ENCODE data around the gene ZNF335. TPM values are rescaled to one million over a fixed set of nuclear protein-coding genes. Genes with fewer than 3 reads are reported as not detected.

ZNF335 gene
- total and polyA plus RNA-seq, 2 of the 8 experiments (the other 6 are each of a cell fraction or from before 2014, with no cell fraction given), result 12.4 to 14.6 TPM

DNA sequence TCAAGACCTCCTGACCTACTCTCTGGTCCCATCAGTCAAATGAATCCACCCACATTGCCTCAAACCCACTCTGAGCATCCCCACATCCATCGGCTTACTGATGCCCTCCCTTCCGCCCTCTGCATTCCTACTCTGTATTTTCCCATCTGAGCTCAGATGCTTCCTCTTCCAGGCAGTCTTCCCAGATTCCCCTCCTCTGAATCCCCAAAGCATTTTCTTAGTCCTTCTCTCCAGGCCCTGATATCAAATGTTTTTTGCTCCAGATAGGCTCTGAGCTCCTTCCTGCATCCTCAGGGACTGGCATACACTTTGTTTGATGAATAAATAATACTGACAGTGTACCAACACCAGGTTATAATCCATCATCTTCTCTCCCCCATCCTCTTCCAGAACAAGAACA lies 63.9 kb downstream of the ZNF335 start:
- no peak overlapping the region for H4K91ac ChIP-seq (replicated peaks; ENCODE audit: insufficient read length, low read length)
- no peaks in the 10 kb centered on the region for H3K9me3 ChIP-seq (ENCODE audit: insufficient read depth in 2 of 2, low read depth in 1 of 2, low read length in 1 of 2)
- H2AK5ac ChIP-seq (ENCODE audit: low read depth, low read length), result no peak overlapping the region
- DNase-seq (ENCODE audit: low read depth in 1 of 2, low spot score in 2 of 2) (no peak), FAIRE-seq (no peak)
- H3K9ac ChIP-seq (replicated peaks in 1 of 4; ENCODE audit: extremely low read depth in 1 of 4, low read depth in 3 of 4, low read length in 3 of 4), result no peak overlapping the region
- POLR2A ChIA-PET (ENCODE audit: partially characterized antibody), result interaction anchor here (0.6 to 9.2 kb wide), 10 partner anchors 10 to 68 kb away, joined by 3 to 172 read pairs (median 4); partner anchors contain the start of genes CTSA, NEURL2 and PCIF1
- H3K4me1 ChIP-seq (replicated peaks in 1 of 4; ENCODE audit: control insufficient read depth in 3 of 4, insufficient read depth in 4 of 4, low read length in 3 of 4), result peaks cover 0 to 2% (median 0%) of the 10 kb centered on the region in 4 experiments; a peak in 3 of 7 replicates
- H3K36me3 ChIP-seq (ENCODE audit: control insufficient read depth in 2 of 4, insufficient read depth in 4 of 4, low read length in 3 of 4), result peaks cover 9 to 48% (median 34%) of the 10 kb centered on the region in 4 experiments
- H4K5ac ChIP-seq (ENCODE audit: insufficient read length, low read depth, low read length), result no peak overlapping the region
- peaks cover 2 to 12% of the 10 kb centered on the region in 2 experiments for H4K20me1 ChIP-seq (replicated peaks in 1 of 2; ENCODE audit: control insufficient read depth in 1 of 2, insufficient read depth in 2 of 2, low read length in 2 of 2)
- no peak overlapping the region for H2BK20ac ChIP-seq (ENCODE audit: low read length)
- H3K27me3 ChIP-seq (replicated peaks in 1 of 4; ENCODE audit: control insufficient read depth in 3 of 4, extremely low read depth in 1 of 4, insufficient read depth in 3 of 4, low read length in 3 of 4), result no peaks in the 10 kb centered on the region
- no peak overlapping the region for H4K8ac ChIP-seq (ENCODE audit: extremely low read depth, insufficient read depth, low read length)
- H3K4me3 ChIP-seq (ENCODE audit: extremely low read depth in 1 of 4, insufficient read depth in 2 of 4, low read depth in 3 of 4, low read length in 4 of 4), result no peak overlapping the region
- no peak overlapping the region for H2AFZ ChIP-seq (ENCODE audit: low read length)
- no peak overlapping the region for H3K56ac ChIP-seq (replicated peaks; ENCODE audit: insufficient read length, low read depth, low read length)
- H3K79me1 ChIP-seq (ENCODE audit: low read depth, low read length), result no peaks in the 10 kb centered on the region; the same call in 1 of the 2 replicates
- H2BK5ac ChIP-seq (ENCODE audit: low read depth, low read length), result no peak overlapping the region
- no peak overlapping the region for H3K27ac ChIP-seq (ENCODE audit: low read depth, low read length)
- no peak overlapping the region for H3K18ac ChIP-seq (ENCODE audit: extremely low read depth, low read length)
- H2BK120ac ChIP-seq (replicated peaks; ENCODE audit: low read depth, low read length), result no peak overlapping the region
- no peak overlapping the region for H3K23ac ChIP-seq (ENCODE audit: insufficient read length)
- H2BK15ac ChIP-seq (ENCODE audit: low read length), result no peak overlapping the region
- CTCF ChIA-PET (ENCODE audit: partially characterized antibody), result interaction anchor here (0.8 to 2.0 kb wide), 2 partner anchors 18 to 86 kb away, joined by 3 to 6 read pairs; no protein-coding TSS in a partner anchor
- TF ChIP-seq ASH2L (IDR thresholded peaks at IDR 0.05; ENCODE audit: low read length), result no peak
- H3K23me2 ChIP-seq (ENCODE audit: low read depth, low read length), result peaks cover 11% of the 10 kb centered on the region; the same call in 1 of the 2 replicates
- H3K4me2 ChIP-seq (ENCODE audit: insufficient read depth in 1 of 2, low read depth in 2 of 2, low read length in 2 of 2), result no peak overlapping the region
- H3K4ac ChIP-seq (replicated peaks; ENCODE audit: insufficient read length, low read depth, low read length), result no peak overlapping the region
- H2BK12ac ChIP-seq (ENCODE audit: low read depth, low read length), result no peak overlapping the region
- H3K79me2 ChIP-seq (ENCODE audit: control insufficient read depth in 1 of 2, insufficient read depth in 2 of 2, low read length in 2 of 2), result 0 out of 4 replicates have a peak, but pooled peaks cover 0 to 3% of the 10 kb centered on the region in 2 experiments
- no peak overlapping the region for H3K14ac ChIP-seq (ENCODE audit: insufficient read length)
- WGBS, 2 experiments (ENCODE audit: extremely low coverage in 1 of 2, insufficient coverage in 1 of 2, insufficient read length in 1 of 2, insufficient replicate concordance in 2 of 2, low coverage in 1 of 2, low lambda C conversion rate in 2 of 2, missing lambda C conversion rate in 1 of 2), result 97% methylated on average over 2 of the region's 2 CpGs; no CpG with 5 or more reads in 1 of the 2 experiments

Data from H1 (cell line).